Activated CD4-positive, CD25-positive, alpha-beta regulatory T cell (primary cell): Measurements from ENCODE around the gene OBP2A.
"Not testable (repeated sequence)": the region's sequence is repeated elsewhere in the genome, so short reads cannot be mapped to it uniquely, and the experiment has no call there.

ENCODE experiments used
- DNase-seq, 4 experiments: peaks; one replicate each; lab custom pipeline; 2025; lab: John Stamatoyannopoulos, UW

OBP2A gene, protein sequence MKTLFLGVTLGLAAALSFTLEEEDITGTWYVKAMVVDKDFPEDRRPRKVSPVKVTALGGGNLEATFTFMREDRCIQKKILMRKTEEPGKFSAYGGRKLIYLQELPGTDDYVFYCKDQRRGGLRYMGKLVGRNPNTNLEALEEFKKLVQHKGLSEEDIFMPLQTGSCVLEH

DNA sequence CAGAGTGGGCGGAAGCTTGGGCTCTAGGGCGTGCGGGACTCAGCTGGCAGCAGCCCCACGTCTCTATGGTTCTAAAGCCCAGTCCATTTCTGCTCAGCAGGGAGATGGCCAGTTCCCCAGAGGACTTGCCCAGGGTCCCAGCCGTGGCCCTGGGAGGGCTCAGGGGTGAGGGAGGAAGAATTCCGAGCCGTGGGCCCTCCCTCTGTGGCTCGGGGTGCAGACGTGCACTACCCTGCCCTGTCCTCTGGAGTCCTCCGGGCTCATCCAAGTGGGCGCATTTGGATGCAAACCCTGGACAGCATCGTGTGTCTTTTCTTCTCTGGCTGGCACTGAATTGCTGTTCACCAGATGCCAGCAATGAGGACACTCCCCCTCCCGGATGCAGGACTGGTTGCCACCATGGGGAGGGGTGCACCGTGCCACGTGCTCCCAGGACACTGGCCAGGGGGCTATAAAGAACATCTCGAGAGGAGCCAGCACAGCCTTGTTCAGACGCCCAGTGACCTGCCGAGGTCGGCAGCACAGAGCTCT lies at the start of gene OBP2A:
Gene OBP2A (plus strand): TSS at position 481 of the 531 bp plus-strand sequence. CDS start 55 bp downstream, outside the sequence.
- not testable (repeated sequence) for DNase-seq

DNA sequence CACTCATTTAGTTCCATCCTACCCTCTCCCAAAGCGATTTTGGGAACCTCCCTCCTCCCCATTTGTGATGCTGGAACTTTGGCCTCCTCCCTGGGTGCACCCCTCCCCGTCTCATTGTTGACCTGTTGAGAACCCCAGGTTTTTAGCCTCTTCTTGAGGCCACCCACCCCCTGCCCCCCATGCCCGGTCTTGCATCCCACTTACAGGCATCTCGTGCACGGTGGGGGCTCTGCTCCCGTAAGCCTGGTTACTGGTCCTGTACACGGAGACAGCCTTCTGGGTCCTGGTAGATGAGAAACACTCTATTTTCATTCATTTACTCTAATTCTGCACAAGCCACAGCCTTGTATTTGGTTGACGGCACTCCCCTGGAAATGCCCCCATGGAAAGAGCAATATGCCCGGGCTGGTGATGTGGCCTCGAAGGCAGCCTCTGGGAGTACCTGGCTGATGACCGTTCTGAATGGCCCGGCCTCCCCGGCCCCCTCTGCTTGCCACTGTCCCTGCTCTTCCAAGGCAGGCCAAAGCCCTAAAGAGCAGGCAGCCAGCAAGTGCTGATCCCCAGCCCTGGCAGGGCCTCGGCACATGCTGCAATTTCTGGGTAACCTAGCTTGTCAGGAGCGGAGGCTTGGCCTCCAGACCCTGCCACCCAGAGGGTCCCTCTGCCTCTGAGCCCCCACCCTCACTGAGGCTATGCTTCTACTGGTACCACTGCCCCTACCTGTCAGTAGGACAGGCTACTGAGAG lies 47.4 kb upstream of the OBP2A start:
- DNase-seq, result no peak

DNA sequence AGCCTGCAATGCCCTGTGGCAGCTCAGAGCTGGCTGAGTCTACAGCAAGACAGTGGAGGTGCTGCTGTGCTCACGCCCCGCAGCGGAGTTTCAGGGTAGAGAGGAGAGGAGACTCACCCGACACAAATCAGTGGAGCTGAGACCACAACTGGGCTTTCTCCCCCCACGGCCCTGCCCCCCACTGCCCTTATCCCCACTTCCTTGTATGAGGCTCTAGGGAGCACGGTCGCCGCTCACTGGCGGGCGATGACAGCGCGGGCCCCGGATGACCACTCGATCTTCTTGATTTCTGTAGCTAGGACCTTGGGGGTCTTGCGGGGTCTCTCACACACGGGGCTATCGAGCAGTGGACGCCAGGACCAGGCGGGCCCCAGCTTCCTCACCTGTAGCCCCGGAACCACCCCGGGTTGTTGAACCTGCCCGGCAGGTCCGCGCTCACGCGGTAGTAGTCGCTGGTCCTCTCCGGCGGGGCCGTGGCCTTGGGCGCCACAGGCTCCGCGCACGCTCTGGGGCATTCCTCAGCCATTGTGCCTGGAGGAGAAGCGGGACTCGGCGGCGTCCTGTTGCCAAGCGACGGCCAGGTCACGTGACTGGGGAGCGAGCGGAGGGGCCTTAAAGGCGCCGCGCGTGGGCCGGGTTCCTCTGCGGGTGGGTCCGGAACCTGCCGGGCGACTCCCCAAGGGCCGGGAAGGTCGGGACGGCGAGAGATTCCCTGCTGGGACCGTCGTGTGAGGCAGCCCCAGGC lies 46.4 kb upstream of the OBP2A start:
- peak; percentile 73 to 79 (median 76) for DNase-seq

DNA sequence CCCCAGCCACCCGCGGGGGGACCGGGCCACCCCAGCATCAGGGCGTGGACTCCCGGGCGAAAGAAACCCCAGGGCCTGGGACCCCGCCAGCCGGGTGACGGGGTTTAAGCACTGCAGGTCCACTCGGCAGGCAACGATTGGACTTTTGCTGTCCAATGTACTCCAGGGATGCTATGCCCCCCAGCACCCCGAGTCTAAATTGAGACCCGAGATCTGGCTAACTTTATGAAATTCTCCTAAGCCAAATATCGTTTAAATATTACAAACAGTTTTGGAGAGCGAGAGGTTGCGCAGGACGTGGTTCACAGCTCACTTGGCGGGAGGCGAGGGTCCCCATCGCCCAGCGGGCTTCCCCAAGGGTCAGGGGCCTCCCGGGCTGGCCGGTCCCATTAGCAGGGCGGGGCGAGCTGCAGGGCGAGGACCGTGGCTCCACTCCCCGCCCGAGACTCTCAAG lies 45.8 kb upstream of the OBP2A start:
- DNase-seq, result no peak

DNA sequence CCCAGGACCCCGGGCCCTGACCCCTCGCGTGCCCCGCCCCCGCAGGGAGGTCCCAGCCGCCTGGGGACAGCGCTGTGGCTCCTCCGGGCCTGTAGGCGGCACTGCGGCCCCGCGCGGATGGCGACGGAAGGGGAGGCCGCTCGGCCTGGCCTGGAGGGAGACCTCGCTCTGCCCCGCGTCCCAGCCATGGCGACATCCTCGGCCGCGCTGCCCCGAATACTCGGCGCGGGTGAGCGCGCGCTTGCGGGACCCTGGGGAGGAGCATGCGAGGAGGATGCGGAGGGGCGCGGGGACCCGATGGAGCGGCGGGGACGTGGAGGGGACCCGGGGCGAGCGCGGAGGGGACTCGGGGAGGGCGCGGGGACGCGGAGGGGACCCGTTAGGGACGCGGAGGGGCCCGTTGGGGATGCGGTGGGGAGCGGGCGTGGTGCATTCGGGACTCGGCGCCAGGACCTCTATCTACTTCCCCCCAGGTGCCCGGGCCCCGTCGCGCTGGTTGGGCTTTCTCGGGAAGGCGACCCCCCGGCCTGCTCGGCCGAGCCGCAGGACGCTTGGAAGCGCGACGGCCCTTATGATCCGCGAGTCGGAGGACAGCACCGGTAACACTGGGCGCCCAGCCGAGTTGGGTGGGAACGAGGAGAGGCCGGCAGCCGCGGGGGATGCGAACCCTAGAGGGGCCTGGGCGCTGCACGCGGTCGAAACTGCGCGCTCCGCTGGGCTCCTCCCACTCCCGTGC lies 45.2 kb upstream of the OBP2A start, which contains the start of gene MRPS2:
Gene MRPS2 (plus strand): TSS at position 158 of the 736 bp plus-strand sequence. CDS start 29 bp downstream, at position 187.
- DNase-seq, result peak; percentile 69 to 81 (median 74)

DNA sequence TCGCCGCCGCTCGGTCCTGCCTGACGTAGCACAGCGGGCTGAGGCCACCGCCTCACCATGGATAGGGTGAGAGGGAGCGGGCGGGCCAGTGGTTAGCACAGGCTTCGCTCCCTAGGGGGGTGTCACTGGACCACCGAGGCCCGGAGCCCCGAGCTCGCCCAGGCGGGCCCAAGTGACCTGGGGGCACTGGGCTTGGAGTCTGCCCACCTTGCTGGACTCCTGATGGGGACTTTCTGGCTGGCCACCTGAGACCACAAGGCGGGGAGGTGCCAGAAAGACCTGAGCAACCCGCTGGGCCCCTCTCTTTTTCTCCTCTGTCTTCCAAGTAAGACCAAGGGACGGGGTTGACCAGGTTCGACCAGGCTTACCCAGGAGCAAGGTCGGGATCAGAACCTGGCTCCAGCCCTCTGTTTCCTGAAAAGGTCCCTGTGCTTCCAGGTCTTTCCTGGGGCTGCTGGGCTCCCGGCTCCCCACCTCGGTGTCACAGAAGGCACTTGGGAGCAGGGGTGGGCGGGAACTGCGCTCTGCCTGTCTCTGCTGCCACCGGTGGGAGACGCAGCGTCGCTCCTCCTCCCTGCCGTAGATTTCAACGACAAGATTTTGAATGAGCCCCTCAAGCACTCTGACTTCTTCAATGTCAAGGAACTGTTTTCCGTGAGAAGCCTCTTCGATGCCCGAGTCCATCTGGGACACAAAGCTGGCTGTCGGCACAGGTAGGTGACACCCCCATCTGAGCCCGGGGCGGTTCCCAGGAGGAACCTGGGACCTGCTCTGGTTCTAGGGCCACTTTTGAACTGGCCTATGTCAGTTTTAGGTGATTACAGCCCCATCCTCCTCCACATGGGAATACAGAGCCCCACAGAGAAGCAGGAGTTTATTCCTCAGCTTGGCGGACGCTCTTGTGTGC lies 44.4 kb upstream of the OBP2A start:
- DNase-seq, result peak in 1 of 4 experiments; percentile 27

DNA sequence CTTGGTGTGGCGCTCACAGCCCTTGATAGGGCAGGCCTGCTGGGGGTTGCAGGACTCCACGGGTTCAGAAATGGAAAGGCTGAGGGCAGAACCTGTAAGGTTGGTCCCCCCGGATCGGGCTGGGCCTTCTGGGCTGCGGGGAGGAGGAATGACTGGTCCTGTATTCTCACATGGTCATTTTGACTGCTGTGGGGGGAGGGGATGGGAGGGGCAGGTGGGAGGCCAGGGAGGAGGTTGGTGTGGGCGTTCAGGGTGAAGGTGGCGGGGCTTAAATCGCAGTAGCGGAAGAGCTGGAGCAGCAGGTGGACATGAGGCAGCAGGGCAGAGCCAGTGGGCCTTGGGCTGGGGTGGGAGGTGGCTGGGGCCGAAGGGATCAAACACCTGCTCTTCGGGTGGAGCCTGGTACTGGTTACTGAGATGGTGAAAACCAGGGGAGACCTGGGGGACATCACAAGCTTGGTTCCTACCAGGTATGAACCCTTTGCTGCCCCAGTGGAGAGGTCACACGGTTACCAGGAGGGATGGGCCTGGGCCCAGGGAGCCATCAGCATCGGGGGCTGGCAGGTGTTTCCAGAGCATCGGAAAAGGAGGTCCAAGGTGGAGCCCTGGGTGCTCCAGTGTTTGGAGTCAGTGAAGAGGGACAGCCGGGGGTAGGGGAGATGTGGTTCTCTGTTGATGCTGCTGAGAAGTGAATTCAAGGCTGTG lies 43.6 kb upstream of the OBP2A start:
- DNase-seq, result no peak

DNA sequence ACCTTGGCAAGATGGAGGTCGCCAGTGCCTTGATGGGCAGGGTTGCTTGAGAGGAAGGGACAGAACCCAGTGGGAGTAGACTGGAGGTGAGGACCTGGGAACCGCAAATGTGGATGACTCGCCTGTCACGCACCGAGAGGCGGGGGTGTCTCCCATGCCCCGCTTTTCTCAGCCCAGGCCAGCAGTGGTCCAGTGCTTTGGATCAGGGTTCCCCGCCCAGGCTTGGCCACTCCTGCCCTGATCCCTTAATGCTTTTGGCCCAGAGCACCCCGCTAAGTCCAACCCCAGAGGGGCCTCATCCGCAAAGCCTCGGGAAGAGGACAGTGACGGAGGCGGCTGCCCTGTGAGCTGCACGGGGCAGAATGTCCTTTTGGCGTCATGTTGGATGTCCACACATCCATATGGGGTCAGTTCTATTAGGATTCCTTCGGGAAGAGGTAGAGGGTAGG lies 43.0 kb upstream of the OBP2A start:
- no peak for DNase-seq

DNA sequence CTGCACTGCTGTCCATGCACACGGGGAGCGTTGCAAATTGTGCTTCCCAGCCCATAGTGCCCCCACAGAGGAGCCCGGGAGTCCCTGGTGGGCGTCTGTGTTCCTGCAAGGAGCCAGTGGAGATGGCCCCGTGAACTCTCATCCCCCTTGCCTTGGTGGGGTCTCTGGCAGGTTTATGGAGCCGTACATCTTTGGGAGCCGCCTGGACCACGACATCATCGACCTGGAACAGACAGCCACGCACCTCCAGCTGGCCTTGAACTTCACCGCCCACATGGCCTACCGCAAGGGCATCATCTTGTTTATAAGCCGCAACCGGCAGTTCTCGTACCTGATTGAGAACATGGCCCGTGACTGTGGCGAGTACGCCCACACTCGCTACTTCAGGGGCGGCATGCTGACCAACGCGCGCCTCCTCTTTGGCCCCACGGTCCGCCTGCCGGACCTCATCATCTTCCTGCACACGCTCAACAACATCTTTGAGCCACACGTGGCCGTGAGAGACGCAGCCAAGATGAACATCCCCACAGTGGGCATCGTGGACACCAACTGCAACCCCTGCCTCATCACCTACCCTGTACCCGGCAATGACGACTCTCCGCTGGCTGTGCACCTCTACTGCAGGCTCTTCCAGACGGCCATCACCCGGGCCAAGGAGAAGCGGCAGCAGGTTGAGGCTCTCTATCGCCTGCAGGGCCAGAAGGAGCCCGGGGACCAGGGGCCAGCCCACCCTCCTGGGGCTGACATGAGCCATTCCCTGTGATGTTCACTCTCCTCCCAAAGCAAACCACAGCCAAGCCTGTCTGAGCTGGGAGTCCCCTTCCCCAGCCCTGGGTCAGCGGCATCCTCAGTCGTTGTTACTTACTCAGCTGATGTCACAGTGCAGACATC lies 42.3 kb upstream of the OBP2A start:
- no peak for DNase-seq

DNA sequence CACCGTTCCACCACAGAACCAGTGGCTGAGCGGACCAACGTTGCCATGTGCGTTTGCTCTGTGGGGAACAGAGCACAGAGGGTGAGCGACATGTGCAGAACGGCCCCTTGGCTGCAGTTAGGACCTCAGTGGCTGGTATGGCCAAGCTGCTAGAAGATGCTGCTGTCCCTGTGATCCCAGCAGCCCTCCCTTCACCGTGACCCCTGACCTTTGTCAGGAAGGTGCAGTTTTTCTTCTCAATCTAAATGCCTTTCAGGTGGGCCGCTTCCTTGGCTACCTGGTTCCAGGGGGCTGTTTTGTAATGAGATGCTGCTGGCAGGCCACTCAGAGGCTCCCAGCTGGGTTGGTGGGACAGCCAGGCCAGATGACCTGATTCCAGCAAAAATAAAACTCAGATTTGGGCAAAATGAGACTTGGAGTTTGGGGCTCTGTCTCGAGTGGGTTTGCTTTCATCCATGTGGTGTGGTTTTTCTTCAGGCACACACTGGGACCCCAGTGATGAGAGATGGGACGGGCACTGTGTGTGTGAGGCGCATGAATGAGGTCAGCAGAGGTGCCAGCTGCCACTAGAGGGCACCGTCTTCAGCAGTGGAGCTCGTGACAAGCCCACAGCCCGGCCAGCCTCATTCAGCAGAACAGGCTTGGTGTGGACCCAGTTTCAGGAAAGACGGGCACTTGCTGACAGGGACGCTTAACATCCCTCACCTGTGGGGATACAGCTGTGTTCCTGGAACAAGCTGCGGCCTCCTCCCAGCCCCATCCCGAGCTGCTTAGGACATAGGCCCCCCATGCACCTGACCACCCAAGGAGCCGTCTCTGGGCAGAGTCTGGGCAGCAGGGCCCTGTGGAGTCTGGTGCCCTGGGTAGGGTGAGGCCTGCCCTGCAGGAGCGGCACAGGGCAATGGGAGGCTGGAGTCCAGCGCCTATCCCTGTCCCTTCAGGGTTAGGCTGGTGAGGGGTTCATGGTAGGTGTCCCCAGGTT lies 41.4 kb upstream of the OBP2A start:
- peak in 3 of 4 experiments; percentile 19 to 38 (median 35) for DNase-seq

DNA sequence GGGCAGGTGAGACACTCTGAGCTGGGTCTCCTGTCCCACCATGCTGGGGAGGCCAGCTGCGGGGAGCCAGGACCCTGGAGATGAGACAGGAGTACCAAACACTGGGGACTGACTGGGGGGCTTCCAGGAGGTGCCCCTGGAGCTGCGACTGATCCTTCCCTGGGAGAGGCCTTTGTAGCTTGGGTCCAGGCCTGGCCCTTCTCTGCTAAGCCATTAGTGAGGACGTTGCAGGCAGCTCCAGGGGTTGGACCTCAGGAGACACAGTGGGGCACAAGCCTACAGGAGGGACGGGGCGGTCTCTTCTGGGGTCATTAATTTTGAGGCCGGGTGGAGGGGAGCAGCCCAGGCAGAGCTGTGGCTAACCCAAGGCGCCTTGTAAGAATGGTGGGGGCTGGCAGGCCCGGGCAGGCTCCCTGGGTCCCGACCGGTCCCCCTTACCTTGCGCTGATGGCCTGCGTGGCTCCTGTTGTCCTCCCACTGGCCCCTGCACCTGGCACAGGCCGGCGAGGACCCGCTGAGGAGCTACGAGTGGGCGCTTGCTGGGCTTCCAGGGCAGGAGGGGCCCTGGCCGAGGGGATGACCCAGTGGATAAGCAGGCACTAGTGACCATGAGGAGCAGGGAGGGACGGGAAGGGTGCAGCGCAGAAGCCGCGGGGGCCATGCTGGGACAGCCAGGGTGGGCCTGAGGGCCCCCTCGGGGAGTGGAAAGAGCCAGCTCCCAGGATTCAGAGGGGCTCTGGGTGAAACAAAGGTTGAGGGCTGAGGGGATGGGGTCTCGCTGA lies 40.3 kb upstream of the OBP2A start:
- no peak for DNase-seq

DNA sequence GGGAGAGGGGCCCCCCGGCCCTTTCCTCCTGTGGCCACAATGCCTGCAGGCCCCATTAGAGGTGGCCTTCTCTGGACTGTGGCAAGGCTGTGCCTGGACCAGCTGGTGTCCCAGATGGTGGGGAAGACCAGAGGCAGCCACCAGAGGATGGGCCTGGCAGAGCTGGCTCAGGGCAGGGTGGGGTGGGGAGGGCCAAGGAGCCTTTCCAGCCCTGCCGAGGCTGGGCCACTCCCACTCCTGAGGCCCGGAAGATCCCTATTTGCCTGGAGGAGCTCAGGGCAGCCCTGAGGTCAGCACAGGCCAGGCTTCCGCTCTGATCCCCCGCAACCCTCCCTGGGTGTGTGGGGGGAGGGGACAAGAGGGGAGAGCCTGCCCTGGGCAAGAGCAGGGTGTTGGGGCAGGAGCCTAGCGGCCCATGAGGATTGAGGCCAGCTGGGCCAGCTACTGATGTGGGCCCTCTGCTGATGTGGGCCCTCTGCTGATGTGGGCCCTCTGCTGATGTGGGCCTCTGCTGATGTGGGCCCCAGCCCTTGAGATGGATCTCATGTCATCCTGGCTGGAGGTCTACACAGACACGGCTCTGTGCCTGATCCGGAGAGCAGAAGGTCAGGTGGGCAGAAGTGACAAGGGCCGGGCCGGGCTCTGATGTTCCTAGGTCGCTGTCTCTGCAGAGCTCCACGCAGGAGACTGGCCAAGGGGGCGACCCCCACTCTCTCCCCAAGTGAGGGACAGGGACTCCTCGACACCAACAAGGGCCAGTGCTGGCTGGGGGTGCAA lies 39.4 kb upstream of the OBP2A start:
- DNase-seq, result no peak

DNA sequence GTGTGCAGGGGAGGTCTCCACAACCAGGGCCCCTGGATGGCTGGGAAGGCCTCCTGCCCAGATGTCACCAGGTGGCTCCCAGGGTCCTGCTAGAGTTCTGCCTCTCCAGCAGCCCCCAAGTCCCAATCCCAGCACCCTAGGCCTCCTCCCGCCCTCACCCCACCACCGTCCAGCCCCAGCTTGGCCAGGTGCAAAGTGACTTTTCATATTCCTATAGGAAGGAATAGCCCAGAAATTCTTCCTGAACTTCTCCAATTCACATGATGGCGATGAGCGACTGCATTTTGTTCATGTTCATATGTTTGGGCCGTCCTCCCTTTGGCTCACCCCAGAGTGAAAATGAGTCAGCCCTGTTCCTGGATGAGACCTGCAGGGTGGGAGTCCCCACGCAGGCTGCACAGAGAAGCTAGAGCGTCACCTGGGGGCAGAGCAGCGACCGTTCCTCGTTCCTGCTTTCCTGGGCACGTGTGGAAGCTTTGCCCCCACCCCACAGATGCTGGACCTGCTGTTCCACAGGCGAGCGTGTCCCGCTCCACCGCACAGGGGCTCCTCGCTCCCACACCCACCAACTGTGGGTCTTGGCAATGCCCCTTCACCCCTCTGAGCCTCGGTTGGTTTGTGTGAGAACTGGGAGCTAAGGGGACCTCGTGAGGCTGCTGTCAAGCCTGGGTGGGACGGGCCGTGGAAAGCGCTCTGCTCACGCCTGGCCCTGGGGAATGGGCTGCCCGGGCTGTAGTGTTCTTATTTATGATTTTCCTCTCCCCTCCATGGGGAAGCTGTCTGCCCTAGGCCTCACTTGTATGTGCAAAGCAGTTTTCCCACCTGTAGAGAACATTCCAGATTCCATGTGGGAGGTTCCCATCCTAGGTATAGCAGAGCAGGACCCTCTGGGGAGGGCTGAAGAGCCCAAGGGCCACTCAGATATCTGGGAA lies 38.6 kb upstream of the OBP2A start:
- no peak for DNase-seq

DNA sequence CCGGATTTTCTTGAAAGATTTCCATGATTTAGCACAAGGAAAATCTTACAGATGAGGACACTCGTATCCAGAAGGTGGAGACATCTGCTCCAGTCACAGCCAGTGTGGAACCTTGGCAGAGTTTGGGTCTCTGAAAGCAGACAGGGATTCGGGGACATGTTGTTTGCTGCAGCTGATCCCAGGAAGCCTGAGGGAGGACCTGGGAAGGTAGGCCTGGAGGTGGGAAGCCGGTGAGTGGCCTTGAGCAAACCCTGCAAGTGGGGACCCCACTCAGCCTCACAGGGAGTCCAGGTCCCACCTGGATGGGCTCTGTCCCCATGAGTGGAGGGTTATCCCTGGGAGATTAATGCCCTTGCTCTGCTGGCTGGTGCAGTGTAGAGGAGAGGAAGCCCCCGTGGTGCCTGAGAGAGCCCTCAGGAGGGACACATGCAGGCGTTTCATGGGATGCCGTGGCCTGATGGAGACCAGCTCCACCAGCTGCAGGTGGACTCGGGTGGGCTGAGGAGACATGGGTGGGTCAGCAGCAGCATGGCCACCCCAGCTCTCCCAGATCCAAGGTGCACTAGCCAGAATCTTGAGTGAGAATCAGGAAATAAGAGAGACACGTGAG lies 37.6 kb upstream of the OBP2A start:
- no peak for DNase-seq

DNA sequence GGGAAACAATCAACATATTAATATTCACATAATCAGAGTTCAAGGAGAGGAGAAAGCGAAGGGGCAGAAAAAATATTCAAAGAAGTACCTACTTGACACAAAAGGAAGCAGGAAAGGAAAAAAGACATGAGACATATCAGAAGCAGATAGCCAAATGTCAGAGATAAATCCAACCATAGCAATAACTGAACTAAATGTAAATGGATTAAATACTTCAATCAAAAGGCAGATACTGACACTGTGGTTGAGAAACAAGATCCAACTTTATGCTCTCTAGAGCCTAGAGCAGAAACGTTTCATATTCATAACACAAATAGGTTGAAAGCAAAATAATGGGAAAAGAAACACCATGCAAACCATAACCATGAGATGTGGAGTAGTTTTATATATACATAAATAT lies 36.5 kb upstream of the OBP2A start:
- no peak for DNase-seq
